Vagina (tissue), 2 donors: ENCODE measurements around the gene COL27A1. TPM values are rescaled to one million over a fixed set of nuclear protein-coding genes. Genes with fewer than 3 reads are reported as not detected.

Experiments
- DNase-seq, 2 donors: peaks; one replicate each; pipeline ENCODE4 v3.0.0-alpha.2; 2017; ENCODE audit errors: extremely low spot score in 2 of 2
- H3K27ac ChIP-seq: fragments of 200-600 bp; sonication (generic); one replicate; pipeline ENCODE4 v1.5.1; 2019
- H3K27me3 ChIP-seq: fragments of 200-600 bp; sonication (generic); one replicate; pipeline ENCODE4 v1.5.1; 2019
- H3K36me3 ChIP-seq, 2 donors: fragments of 200-600 bp; sonication (generic); one replicate each; pipeline ENCODE4 v1.5.1; 2017 to 2019
- H3K4me1 ChIP-seq: fragments of 200-600 bp; sonication (generic); one replicate; pipeline ENCODE4 v1.5.1; 2019
- H3K4me3 ChIP-seq, 2 donors: fragments of 200-600 bp; sonication (generic); 1 replicate in 1 of 2; 2 replicates in 1 of 2; pipeline ENCODE4 v1.5.1; 2016 to 2019
- H3K9me3 ChIP-seq: fragments of 200-600 bp; sonication (generic); one replicate; pipeline ENCODE4 v1.5.1; 2019
- CTCF ChIP-seq, 3 experiments: fragments of 450-650 bp in 2 of 3; fragments of 200-600 bp in 1 of 3; sonication (generic) in 1 of 3; IDR thresholded peaks; one replicate each; pipeline ENCODE4 v1.5.1; 2017 to 2019; ENCODE audit warnings: antibody characterized with exemption in 3 of 3, mild to moderate bottlenecking in 2 of 3, moderate library complexity in 2 of 3
- POLR2A ChIP-seq, 2 donors: fragments of 450-650 bp; IDR thresholded peaks; one replicate each; pipeline ENCODE4 v1.6.1; 2017; ENCODE audit warnings: antibody characterized with exemption in 2 of 2, mild to moderate bottlenecking in 2 of 2, moderate library complexity in 2 of 2
- POLR2AphosphoS5 ChIP-seq, 2 donors: sonication (generic); formaldehyde crosslinking; IDR thresholded peaks; one replicate each; pipeline ENCODE4 v1.9.0; 2017; ENCODE audit warnings: antibody characterized with exemption in 2 of 2, mild to moderate bottlenecking in 2 of 2, low read depth in 1 of 2; ENCODE audit not compliant: insufficient read depth in 1 of 2
- intact Hi-C: fragments of 100-400 bp; cut with DNase I; formaldehyde crosslinking; loops from one replicate; pipeline ENCODE4 v1.15.1; 2023
- total RNA-seq: library from RNA; depleted of rRNA; stranded (reverse); fragments of >200 nt; gene quantifications from one replicate; pipeline ENCODE4 v1.2.3, GENCODE V29; 2016

Gene COL27A1
- total RNA-seq, 1 donor from 2014 or later = 17.2 TPM

GRCh38 chr9:114185570-114186490, 30.5 kb downstream of the COL27A1 start:
- intact Hi-C loops = no loop called here
- peaks cover 22% of the 10 kb centered on the region for H3K4me1 ChIP-seq
- no peak overlapping the region for H3K4me3 ChIP-seq

GRCh38 chr9:114186605-114187289, 31.4 kb downstream of the COL27A1 start:
- Histone ChIP-seq H3K9me3 (peaks cover 4% of the 10 kb centered on the region), H3K4me1 (peaks cover 13% of the 10 kb centered on the region), H3K27ac (peak overlapping the region; percentile 3), H3K4me3 (no peak overlapping the region), H3K36me3 (no peaks in the 10 kb centered on the region), H3K27me3 (no peaks in the 10 kb centered on the region)
- TF ChIP-seq CTCF (IDR thresholded peaks at IDR 0.05) (no peak), POLR2A (IDR thresholded peaks at IDR 0.05) (no peak), POLR2AphosphoS5 (IDR thresholded peaks at IDR 0.05; ENCODE audit: insufficient read depth in 1 of 2, low read depth in 1 of 2) (no peak)
- intact Hi-C loops = no loop called here
- no peak for DNase-seq

More at GRCh38 chr9:114185570-114186490, 30.5 kb downstream of the COL27A1 start:
- TF ChIP-seq POLR2AphosphoS5 (IDR thresholded peaks at IDR 0.05; ENCODE audit: insufficient read depth in 1 of 2, low read depth in 1 of 2) (no peak), CTCF (IDR thresholded peaks at IDR 0.05) (no peak), POLR2A (IDR thresholded peaks at IDR 0.05) (no peak)
- H3K27me3 ChIP-seq = no peaks in the 10 kb centered on the region
- H3K9me3 ChIP-seq = peaks cover 4% of the 10 kb centered on the region
- no peaks in the 10 kb centered on the region for H3K36me3 ChIP-seq
- no peak for DNase-seq
- peak overlapping the region; percentile 3 for H3K27ac ChIP-seq

GRCh38 chr9:114187827-114188226, 32.5 kb downstream of the COL27A1 start:
- Histone ChIP-seq H3K36me3 (no peaks in the 10 kb centered on the region), H3K4me3 (no peak overlapping the region), H3K27ac (no peak overlapping the region), H3K4me1 (peaks cover 5% of the 10 kb centered on the region), H3K27me3 (no peaks in the 10 kb centered on the region), H3K9me3 (peaks cover 4% of the 10 kb centered on the region)
- TF ChIP-seq POLR2AphosphoS5 (IDR thresholded peaks at IDR 0.05; ENCODE audit: insufficient read depth in 1 of 2, low read depth in 1 of 2) (no peak), CTCF (IDR thresholded peaks at IDR 0.05) (no peak), POLR2A (IDR thresholded peaks at IDR 0.05) (no peak)
- intact Hi-C loops = no loop called here
- DNase-seq = no peak

- H3K9me3 ChIP-seq = peaks cover 4% of the 10 kb centered on the region
- H3K27me3 ChIP-seq = no peaks in the 10 kb centered on the region
- no peak overlapping the region for H3K4me3 ChIP-seq
- no peaks in the 10 kb centered on the region for H3K4me1 ChIP-seq
- TF ChIP-seq POLR2AphosphoS5 (IDR thresholded peaks at IDR 0.05; ENCODE audit: insufficient read depth in 1 of 2, low read depth in 1 of 2) (no peak), CTCF (IDR thresholded peaks at IDR 0.05) (no peak), POLR2A (IDR thresholded peaks at IDR 0.05) (no peak)
- no peak overlapping the region for H3K27ac ChIP-seq
- intact Hi-C loops = no loop called here
- H3K36me3 ChIP-seq = peaks cover 0 to 7% of the 10 kb centered on the region in 2 donors
- DNase-seq = no peak
Measured at GRCh38 chr9:114189823-114190562, 34.7 kb downstream of the COL27A1 start.
